ENCODE data around the gene IPO7. TPM values are rescaled to one million over a fixed set of nuclear protein-coding genes. Genes with fewer than 3 reads are reported as not detected.
A peak's percentile ranks its signal among the peaks of the same experiment; 100 is the strongest.

IPO7 gene
- total and polyA plus RNA-seq, 10 of the 15 experiments (the other 5 are each of a cell fraction or from before 2014, with no cell fraction given), result 5.0 to 51.4 (median 30.6) TPM

- Histone ChIP-seq H3K27ac (ENCODE audit: control insufficient read depth, insufficient read depth) (peak overlapping the region; percentile 97), H3K4me2 (ENCODE audit: control insufficient read depth, insufficient read depth) (peak overlapping the region; percentile 83), H3K27me3 (replicated peaks in 1 of 2; ENCODE audit: control insufficient read depth in 2 of 2, insufficient read depth in 2 of 2, low read length in 1 of 2) (no peaks in the 10 kb centered on the region), H3K79me2 (ENCODE audit: control insufficient read depth, insufficient read depth, low read length) (peaks cover 51% of the 10 kb centered on the region), H2AFZ (ENCODE audit: control insufficient read depth, low read depth, low read length) (no peak overlapping the region), H3K4me3 (peak overlapping the region; percentile 64), H4K20me1 (ENCODE audit: control insufficient read depth, insufficient read depth) (no peaks in the 10 kb centered on the region), H3K9ac (ENCODE audit: control insufficient read depth, insufficient read depth, low read length) (peak overlapping the region; percentile 99), H3K4me1 (ENCODE audit: control insufficient read depth, insufficient read depth, low read length) (peaks cover 7% of the 10 kb centered on the region), H3K36me3 (ENCODE audit: control insufficient read depth in 2 of 2, insufficient read depth in 2 of 2, low read length in 1 of 2) (no peaks in the 10 kb centered on the region), H3K9me3 (replicated peaks; ENCODE audit: control insufficient read depth, insufficient read depth, low read length) (no peaks in the 10 kb centered on the region)
- FAIRE-seq (no peak), DNase-seq (ENCODE audit: low read depth, low spot score) (no peak), ATAC-seq (no peak)
- in situ Hi-C loops (cut with MboI), result no loop called here
- POLR2A ChIA-PET, result interaction anchor here (1.0 kb wide), 1 partner anchor 115 kb away, joined by 3 read pairs; no protein-coding TSS in a partner anchor
- WGBS (ENCODE audit: insufficient coverage, insufficient replicate concordance, low lambda C conversion rate, missing lambda C conversion rate), result 1% methylated on average over 16 of the region's 16 CpGs
- no TSS peak for BruUV-seq (replicated peaks)
- CTCF ChIA-PET, result interaction anchor here (0.6 to 4.2 kb wide), 4 partner anchors 21 to 548 kb away, joined by 3 to 35 read pairs (median 4); no protein-coding TSS in a partner anchor
- TF ChIP-seq ZNF217 (IDR thresholded peaks at IDR 0.05) (peak; percentile 63; the same call in 1 of the 2 replicates), HDAC6 (IDR thresholded peaks at IDR 0.05; ENCODE audit: unreplicated experiment) (no peak), BHLHE40 (IDR thresholded peaks at IDR 0.05; ENCODE audit: borderline replicate concordance in 1 of 2, low read depth in 2 of 2, low read length in 1 of 2) (peak in 1 of 2 experiments; percentile 7; a peak in 1 of 4 replicates)
- SMC1A ChIA-PET (ENCODE audit: uncharacterized antibody, unreplicated experiment), result interaction anchor here (0.6 to 3.5 kb wide), 6 partner anchors 12 to 929 kb away, joined by 3 to 21 read pairs (median 3); no protein-coding TSS in a partner anchor
- RAD21 ChIA-PET (ENCODE audit: unreplicated experiment), result interaction anchor here (0.6 to 3.7 kb wide), 6 partner anchors 13 to 499 kb away, joined by 3 to 20 read pairs (median 4); partner anchors contain the start of gene IPO7
- intact Hi-C loops (cut with micrococcal nuclease; ENCODE audit: unreplicated experiment), result loop anchor here (2.0 to 5.0 kb wide), 3 partner anchors 111 to 285 kb away; partner anchors contain the start of gene WEE1
Observed at GRCh38 chr11:9462172-9462799, 77.8 kb downstream of the IPO7 start.

DNA sequence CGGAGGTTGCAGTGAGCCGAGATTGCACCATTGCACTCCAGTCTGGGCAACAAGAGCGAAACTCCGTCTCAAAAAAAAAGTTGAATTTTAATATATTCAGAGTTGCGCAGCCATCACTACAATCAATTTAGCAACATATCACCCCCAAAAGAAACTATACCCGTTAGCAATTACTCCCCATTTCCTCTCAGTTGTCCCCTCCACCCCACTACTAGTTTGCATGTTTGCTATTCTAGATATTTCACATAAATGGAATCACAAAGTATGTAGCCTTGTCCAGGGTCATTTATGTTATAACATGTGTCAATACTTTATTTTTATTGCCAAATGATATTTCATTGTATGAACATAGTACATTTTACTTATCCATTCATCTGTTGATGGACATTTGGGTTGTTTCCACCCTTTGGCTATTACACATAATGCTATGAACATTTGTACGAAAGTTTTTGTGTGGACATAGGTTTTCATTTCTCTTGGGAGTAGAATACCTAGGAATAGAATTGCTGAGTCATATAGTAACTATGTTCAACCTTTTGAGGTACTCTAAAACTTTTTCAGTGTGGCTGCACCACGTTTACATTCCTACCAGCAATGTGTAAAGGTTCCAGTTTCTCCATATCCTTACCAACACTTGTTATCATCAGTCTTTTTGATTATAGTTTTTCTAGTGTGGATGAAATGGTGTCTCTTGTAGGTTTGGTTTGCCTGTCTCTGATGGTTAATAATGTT lies 78.5 kb downstream of the IPO7 start:
- Histone ChIP-seq H2AFZ (ENCODE audit: control insufficient read depth, low read depth, low read length) (no peak overlapping the region), H3K4me2 (ENCODE audit: control insufficient read depth, insufficient read depth) (peak overlapping the region; percentile 83), H3K27ac (ENCODE audit: control insufficient read depth, insufficient read depth) (peak overlapping the region; percentile 97), H4K20me1 (ENCODE audit: control insufficient read depth, insufficient read depth) (no peaks in the 10 kb centered on the region), H3K9ac (ENCODE audit: control insufficient read depth, insufficient read depth, low read length) (no peak overlapping the region; the same call in 1 of the 2 replicates), H3K79me2 (ENCODE audit: control insufficient read depth, insufficient read depth, low read length) (peaks cover 52% of the 10 kb centered on the region), H3K9me3 (replicated peaks; ENCODE audit: control insufficient read depth, insufficient read depth, low read length) (no peaks in the 10 kb centered on the region), H3K27me3 (replicated peaks in 1 of 2; ENCODE audit: control insufficient read depth in 2 of 2, insufficient read depth in 2 of 2, low read length in 1 of 2) (no peaks in the 10 kb centered on the region), H3K4me3 (peak overlapping the region; percentile 64), H3K4me1 (ENCODE audit: control insufficient read depth, insufficient read depth, low read length) (peaks cover 7% of the 10 kb centered on the region), H3K36me3 (ENCODE audit: control insufficient read depth in 2 of 2, insufficient read depth in 2 of 2, low read length in 1 of 2) (no peaks in the 10 kb centered on the region)
- FAIRE-seq (peak; percentile 82), DNase-seq (ENCODE audit: low read depth, low spot score) (peak; percentile 59), ATAC-seq (no peak)
- ChIA-PET POLR2A (interaction anchor here (1.0 kb wide), 1 partner anchor 115 kb away, joined by 3 read pairs; no protein-coding TSS in a partner anchor), SMC1A (ENCODE audit: uncharacterized antibody, unreplicated experiment) (no interaction called here), CTCF (no interaction called here), RAD21 (ENCODE audit: unreplicated experiment) (interaction anchor here (1.0 kb wide), 1 partner anchor 12 kb away, joined by 3 read pairs; no protein-coding TSS in a partner anchor)
- intact Hi-C loops (cut with micrococcal nuclease; ENCODE audit: unreplicated experiment), result loop anchor here (2.0 to 5.0 kb wide), 3 partner anchors 110 to 284 kb away; partner anchors contain the start of gene WEE1
- in situ Hi-C loops (cut with MboI), result no loop called here
- 3% methylated on average over 8 of the region's 8 CpGs for WGBS (ENCODE audit: insufficient coverage, insufficient replicate concordance, low lambda C conversion rate, missing lambda C conversion rate)
- BruUV-seq (replicated peaks), result no TSS peak
- TF ChIP-seq, protein P1, sequence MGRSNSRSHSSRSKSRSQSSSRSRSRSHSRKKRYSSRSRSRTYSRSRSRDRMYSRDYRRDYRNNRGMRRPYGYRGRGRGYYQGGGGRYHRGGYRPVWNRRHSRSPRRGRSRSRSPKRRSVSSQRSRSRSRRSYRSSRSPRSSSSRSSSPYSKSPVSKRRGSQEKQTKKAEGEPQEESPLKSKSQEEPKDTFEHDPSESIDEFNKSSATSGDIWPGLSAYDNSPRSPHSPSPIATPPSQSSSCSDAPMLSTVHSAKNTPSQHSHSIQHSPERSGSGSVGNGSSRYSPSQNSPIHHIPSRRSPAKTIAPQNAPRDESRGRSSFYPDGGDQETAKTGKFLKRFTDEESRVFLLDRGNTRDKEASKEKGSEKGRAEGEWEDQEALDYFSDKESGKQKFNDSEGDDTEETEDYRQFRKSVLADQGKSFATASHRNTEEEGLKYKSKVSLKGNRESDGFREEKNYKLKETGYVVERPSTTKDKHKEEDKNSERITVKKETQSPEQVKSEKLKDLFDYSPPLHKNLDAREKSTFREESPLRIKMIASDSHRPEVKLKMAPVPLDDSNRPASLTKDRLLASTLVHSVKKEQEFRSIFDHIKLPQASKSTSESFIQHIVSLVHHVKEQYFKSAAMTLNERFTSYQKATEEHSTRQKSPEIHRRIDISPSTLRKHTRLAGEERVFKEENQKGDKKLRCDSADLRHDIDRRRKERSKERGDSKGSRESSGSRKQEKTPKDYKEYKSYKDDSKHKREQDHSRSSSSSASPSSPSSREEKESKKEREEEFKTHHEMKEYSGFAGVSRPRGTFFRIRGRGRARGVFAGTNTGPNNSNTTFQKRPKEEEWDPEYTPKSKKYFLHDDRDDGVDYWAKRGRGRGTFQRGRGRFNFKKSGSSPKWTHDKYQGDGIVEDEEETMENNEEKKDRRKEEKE (IDR thresholded peaks at IDR 0.05), result no peak
- no peak for TF ChIP-seq RELA (IDR thresholded peaks at IDR 0.05; ENCODE audit: borderline replicate concordance, partially characterized antibody)
- peak; percentile 75; the same call in 1 of the 2 replicates for TF ChIP-seq FOXM1 (IDR thresholded peaks at IDR 0.05; ENCODE audit: low read depth, low read length)
- no peak for TF ChIP-seq SIN3A (IDR thresholded peaks at IDR 0.05; ENCODE audit: low read depth, low read length)
- TF ChIP-seq E4F1 (IDR thresholded peaks at IDR 0.05; ENCODE audit: borderline replicate concordance, partially characterized antibody), result no peak

All from GM12878 (cell line).